Inferior parietal cortex (tissue), 1 donor: Measurements from ENCODE around the gene TM7SF3.
A peak's percentile ranks its signal among the peaks of the same experiment; 100 is the strongest.
"Not testable (repeated sequence)": the region's sequence is repeated elsewhere in the genome, so short reads cannot be mapped to it uniquely, and the experiment has no call there.

Source experiments
- DNase-seq: peaks from one replicate; pipeline ENCODE4 v3.0.0-alpha.2; 2016; ENCODE audit errors: extremely low spot score

The TM7SF3 gene, protein sequence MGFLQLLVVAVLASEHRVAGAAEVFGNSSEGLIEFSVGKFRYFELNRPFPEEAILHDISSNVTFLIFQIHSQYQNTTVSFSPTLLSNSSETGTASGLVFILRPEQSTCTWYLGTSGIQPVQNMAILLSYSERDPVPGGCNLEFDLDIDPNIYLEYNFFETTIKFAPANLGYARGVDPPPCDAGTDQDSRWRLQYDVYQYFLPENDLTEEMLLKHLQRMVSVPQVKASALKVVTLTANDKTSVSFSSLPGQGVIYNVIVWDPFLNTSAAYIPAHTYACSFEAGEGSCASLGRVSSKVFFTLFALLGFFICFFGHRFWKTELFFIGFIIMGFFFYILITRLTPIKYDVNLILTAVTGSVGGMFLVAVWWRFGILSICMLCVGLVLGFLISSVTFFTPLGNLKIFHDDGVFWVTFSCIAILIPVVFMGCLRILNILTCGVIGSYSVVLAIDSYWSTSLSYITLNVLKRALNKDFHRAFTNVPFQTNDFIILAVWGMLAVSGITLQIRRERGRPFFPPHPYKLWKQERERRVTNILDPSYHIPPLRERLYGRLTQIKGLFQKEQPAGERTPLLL

DNA sequence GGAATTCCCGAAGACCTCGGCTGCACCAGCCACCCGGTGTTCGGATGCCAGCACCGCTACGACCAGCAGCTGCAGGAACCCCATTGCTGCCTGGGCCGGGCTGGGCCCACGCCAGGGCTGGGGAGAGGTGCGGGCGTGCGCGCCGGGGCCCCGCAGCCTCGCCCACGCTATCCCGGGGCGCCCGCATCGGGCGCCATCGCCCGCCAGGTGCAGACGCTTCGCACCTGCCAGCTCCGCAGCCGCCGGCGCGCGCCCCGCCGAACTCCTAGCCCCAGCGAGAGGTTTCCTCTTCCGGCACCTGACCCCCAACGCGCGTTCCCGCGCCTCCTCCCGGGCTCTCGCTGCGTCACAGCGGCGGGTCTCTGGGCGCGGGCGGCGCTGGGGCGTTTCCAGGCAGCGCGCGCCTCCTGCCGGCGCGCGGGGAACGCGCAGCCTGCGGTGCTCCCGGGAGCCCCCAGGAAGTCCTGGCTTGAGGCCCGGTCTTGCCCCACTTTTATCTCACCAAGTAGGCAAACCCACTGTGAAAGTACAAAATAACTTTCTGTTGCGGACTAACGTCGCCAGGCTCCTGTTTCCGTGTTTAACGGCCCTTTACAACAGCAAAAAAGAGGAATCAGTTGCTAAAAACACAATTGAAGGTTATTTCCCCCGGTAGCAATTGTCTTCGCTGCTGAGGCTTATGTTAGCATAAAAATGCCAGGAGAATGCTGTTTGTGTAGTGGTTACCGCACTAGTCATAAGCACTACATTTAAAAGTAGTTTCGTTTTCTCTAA lies at the start of gene TM7SF3:
Gene TM7SF3, minus strand, starts transcription at position 300 of the 774 bp plus-strand sequence. Its CDS starts 216 bp downstream, at position 84.
- peak; percentile 90 for DNase-seq

DNA sequence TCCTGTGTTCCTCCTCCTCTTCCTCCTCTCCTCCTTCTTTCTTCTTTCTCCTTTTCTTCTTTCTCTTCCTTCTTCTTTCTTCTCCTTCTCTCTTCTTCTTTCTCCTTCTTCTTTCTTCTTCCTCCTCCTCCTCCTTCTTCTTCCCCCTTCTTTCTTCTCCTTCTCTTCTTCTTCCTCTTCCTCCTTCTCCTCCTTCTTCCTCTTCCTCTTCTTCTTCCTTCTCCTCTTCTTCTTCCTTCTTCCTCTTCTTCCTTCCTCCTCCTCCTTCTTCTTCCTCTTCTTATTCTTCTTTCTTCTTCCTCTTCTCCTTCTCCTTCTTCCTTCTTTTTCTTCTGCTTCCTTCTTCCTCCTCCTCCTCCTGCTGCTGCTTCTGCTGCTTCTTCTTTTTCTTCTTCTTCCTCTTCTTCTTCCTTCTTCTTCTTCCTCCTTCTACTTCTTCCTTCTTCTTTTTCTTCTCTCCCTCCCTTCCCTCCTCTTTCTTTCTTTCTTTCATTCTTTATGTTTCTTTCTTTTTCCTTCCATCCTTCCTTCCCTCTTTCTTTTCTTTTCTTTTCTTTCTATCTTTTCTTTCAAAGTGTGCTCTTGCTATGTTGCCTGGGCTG lies 49.2 kb upstream of the TM7SF3 start:
- no peak for DNase-seq

DNA sequence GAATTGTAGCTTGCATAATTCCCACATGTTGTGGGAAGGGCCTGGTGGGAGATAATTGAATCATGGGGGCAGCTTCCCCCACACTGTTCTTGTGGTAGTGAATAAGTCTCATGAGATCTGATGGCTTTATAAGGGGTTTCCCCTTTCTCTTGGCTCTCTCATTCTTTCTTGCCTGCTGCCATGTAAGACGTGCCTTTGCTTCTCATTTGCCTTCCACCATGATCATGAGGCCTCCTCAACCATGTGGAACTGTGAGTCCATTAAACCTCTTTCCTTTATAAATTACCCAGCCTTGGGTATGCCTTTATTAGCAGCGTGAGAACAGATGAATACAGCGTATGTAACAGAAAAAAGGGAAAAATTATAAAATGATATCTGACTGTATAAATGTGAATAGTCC lies 47.1 kb upstream of the TM7SF3 start:
- DNase-seq, result no peak

DNA sequence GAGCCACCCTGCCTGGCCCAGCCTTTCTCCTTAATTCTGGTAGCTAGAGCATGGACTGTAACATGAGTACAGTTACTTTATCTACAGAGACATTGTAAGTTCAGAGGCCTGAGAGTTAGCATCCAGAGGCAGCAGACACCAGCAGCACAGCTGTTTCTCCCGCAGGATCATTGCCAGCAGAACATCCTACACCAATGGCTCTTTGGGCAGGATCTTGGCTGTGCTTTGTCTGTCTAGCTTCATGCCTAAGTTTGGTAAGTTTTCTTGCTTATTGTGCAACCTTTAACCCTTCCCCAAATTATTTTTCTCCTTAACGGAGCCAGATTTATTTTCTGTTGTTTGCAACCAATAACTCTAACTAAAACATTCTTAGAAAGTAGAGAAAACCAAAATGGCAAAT lies 46.6 kb upstream of the TM7SF3 start:
- no peak for DNase-seq

DNA sequence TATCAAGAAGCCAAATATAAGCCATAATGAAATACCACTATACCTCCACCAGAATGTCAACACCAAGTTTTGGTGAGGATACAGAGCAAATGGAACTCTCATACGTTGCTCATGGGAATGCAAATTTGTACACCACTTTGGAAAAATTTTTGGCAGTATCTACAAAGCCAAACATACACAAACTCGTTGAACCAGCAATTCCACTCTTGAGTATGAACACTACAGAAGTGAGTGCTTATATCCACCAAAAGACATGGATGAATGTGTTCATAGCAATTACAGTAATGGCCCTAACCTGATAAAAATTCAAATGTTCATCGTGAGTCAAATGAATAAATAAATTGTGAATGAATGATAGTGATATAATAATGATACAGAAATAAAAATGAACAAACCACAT lies 43.4 kb upstream of the TM7SF3 start:
- DNase-seq, result no peak

DNA sequence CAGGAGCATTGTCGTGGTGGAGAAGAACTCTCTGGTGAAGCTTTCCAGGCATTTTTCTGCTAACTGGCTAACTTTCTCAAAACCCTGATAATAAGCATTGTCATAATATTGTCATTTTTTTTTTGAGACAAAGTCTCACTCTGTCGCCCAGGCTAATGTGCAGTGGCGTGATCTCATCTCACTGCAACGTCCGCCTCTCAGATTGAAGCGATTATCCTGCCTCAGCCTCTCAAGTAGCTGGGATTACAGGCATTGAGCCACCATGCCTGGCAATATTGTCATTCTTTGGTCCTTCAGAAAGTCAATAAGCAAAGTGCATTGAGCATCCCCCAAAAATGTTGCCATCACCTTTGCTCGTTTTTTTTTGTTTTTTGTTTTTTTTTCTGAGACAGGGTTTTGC lies 41.8 kb upstream of the TM7SF3 start:
- no peak for DNase-seq

DNA sequence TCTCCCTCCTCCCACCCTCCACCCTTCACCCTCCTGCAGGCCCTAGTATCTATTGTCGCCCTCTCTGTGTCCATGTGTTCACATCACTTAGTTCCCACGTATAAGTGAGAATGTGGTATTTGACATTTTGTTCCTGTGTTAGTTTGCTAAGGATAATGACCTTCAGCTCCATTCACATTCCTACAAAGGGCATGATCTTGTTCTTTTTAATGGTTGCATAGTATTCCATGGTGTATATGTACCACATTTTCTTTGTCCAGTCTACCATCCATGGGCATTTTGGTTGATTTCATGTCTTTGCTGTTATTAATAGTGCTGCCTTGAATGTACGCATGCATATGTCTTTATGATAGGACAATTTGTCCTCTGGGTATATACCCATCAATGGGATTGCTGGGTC lies 38.6 kb upstream of the TM7SF3 start:
- no peak for DNase-seq

DNA sequence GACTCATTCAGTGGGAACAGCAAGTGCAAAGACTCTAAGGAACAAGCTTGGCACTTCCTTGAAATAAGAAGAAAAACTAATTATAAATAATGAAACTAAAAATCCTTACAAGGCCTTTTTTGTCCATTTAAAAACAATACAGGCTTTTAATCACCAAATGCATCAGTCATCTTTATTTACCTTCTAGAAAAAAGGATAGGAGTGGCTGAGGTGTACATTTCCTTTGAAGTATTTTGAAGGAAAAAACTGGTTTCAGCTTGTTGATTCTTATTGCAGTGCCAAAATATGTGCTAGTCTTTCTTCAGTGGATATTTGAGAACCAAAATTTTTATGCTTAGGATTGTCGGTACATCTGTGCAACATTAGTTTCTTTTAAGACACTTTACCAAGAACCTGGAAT lies 38.0 kb upstream of the TM7SF3 start:
- no peak for DNase-seq

DNA sequence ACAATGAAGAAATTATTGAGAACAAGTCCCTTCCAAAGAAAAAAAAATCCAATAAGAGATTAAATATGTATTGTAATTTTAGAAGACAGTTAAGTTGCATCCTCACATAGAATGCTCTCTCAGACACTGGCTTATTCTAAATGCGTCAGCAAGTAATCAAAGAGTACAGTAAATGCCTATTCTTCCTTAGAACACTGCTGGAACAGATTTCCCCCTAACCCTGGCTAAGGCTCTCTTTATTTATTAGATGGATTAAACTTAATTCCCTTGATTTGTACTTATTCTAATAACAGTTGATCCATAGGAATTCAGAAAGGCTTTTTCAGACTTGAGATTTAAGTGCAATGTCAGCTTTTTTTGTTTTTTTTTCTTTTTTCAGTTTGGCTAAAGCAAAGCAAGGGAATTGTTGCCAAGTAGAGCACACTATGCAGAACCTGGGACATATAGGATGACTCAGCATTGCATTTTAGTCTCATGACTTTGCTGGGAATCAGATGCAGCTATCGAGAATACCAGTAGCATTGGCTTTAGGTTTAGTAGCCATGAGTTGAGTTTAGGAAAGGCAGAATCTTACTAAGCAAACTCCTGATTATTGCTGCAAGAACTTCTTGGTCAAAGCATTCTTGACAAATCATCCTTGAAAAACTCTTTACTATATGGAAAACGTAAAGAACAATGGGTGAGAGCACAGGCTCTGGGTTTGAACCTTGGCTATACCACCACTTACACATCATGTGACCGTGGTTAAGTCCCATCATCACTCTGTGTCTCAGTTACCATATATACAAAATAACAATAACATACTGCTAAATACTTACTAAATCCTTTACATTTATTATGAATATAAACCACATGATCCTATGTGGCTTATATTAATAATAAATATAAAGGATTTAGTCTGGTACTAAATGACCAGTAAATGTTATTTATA lies 34.9 kb upstream of the TM7SF3 start:
- DNase-seq, result peak; percentile 45

DNA sequence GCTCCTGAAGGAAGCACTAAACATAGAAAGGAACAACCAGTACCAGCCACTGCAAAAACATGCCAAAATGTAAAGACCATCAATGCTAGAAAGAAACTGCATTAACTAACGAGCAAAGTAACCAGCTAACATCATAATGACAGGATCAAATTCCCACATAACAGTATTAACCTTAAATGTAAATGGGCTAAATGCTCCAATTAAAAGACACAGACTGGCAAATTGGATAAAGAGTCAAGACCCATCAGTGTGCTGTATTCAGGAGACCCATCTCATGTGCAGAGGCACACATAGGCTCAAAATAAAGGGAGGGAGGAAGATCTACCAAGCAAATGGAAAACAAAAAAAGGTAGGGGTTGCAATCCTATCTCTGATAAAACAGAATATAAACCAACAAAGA lies 27.8 kb upstream of the TM7SF3 start:
- DNase-seq, result not testable (repeated sequence)

DNA sequence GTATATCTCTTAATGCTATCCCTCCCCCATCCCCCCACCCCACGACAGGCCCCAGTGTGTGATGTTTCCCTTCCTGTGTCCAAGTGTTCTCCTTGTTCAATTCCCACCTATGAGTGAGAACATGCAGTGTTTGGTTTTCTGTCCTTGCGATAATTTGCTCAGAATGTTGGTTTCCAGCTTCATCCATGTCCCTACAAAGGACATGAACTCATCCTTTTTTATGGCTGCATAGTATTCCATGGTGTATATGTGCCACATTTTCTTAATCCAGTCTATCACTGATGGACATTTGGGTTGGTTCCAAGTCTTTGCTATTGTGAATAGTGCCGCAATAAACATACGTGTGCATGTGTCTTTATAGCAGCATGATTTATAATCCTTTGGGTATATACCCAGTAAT lies 26.5 kb upstream of the TM7SF3 start:
- not testable (repeated sequence) for DNase-seq

DNA sequence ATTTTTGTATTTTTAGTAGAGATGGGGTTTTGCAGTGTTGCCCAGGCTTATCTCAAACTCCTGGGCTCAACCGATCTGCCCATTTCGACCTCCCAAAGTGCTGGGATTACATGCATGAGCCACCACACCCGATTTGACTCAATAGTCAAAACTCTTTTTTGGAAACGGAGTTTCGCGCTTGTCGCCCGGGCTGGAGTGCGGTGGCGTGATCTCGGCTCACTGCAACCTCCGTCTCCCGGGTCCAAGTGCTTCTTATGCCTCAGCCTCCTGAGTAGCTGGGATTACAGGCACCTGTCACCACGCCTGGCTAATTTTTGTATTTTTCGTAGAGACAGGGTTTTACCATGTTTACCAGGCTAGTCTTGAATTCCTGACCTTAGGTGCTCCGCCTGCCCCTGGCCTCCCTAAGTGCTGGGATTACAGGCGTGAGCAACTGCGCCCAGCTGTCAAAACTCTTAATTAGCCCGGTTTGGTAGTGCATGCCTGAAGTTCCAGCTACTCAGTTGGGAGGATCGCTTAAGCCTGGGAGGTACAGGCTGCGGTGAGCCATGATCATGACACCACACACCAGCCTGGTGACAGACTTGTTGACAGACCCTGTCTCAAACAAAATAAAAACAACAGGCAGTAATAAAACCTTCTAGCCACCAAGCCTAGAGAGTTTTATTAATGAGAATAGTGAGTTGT lies 20.6 kb upstream of the TM7SF3 start:
- no peak for DNase-seq

DNA sequence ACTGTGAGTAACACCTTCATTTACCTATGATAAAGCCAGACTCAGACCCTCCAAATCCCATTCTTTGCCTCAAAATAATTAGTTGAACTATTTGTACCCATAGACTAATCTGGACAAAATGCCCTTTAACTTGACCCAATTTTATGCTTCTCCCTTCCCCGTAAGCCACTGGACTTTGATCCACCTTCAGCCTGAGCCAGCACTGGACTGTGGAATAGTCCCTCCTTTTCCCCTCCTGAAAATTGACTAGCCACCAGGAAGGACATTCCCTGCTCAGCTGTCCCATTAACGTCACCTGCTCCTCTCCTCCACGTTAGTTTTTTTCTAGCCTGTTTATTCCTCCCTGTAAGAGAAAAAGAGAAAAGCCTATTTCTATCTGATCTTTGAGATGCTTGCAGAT lies 18.5 kb upstream of the TM7SF3 start:
- no peak for DNase-seq

DNA sequence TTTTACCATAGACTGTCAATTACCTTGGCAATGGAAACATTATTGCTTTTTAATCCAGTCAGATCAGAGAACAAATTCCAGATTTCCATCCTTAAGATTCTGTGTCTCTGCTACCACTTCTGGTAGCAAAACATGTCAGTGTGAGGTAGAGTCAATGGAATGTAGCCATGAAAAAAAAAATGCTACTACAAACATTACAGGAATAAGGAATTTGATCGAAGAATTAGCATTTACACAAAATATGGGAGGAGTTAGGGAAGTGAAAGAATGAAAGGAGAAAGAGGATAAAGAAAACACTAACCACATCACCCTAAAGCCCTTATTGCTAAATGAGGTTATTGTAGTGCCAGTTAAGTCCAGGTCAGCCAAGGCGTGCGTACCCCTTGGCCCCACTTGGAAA lies 17.3 kb upstream of the TM7SF3 start:
- no peak for DNase-seq

DNA sequence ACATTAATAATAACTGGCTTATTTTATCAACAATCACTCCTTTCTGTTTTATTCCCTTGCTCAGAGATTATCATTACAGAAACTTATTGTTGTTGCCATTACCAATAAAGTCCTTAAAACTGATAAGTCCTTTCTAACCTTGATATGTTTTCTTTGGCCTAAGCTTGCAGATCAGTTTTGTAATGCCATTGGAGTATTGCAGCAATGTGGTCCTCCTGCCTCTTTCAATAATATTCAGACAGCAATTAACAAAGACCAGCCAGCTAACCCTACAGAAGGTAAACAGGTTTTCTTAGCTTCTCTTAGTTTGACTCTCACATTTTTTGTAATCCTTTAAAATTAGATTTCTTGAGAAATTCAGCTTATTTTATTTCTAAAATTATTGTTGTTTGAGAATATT lies 12.1 kb upstream of the TM7SF3 start:
- no peak for DNase-seq

DNA sequence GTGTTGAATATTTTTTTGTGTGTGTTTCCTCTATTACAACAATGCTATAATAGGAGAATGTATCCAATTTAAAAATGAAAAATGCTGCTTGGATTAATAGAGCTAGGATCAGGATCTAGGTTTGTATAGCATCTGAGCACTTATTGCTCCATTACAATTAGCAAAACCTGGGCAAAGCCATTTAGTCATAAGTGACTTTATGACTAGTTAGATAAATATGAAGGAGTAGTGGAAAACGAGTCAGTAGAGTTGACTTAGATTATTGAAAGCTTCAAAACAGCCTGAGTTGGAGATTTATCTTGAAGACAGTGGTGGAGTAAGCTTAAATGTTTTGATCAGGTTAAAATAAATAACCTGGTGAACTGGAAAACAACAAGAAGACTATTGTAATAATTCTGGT lies 10.9 kb upstream of the TM7SF3 start:
- DNase-seq, result no peak

DNA sequence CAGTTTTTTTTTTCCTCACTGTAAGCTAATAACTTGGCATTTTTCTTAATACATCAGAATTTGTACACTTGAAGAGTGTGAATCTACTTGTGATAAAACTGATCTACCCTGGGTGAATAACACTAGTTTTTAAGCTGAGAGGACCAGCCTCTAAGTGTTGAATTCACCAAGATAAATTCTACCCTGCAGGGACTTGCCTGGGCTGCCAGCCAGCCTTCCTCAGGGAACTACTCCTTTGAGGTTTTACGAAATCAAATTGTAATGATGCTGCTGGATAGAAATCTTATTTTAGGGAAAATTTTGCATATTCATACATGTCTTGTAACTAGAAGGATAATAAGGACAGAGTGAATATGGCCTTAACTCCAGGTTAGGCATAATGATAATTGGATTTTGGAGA lies 10.1 kb upstream of the TM7SF3 start:
- no peak for DNase-seq

DNA sequence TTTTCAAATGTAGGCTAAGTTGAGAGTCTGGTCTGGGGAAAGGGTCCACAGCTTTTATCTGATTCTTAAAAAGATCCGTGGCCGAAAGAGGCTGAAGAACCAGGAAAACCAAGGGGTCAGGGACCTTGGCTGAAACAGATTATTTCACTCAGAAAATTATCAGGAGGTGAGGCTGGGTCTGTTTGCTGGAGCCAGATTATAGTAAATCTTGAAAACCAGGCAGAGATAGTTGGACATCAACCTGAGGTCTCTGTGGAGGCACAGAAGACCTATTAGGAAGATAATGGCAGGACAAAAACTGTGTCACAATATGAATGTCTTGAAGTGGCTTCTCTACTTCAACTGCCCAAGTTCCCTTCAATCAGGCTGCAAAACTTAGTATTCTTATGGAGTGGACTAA lies 6.6 kb upstream of the TM7SF3 start:
- DNase-seq, result no peak

DNA sequence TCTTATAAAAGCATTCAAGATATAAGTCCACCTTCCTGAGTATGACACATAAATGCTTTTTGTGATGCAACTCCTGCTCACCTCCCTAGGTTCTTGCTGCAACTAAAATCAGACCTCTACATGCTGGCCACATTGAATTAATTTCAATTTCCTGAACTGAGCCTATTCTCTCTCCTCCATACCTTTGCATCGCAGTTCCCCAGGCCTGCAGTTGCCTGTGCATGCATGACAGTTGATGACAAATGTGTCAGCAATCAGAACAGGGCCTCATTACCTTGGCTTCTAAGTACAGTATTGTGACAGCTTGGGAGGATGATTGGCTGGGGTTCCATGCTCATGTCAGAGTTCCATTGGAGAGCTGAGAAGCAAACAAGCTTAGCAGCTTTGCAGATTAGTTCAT lies 3.9 kb upstream of the TM7SF3 start:
- no peak for DNase-seq

DNA sequence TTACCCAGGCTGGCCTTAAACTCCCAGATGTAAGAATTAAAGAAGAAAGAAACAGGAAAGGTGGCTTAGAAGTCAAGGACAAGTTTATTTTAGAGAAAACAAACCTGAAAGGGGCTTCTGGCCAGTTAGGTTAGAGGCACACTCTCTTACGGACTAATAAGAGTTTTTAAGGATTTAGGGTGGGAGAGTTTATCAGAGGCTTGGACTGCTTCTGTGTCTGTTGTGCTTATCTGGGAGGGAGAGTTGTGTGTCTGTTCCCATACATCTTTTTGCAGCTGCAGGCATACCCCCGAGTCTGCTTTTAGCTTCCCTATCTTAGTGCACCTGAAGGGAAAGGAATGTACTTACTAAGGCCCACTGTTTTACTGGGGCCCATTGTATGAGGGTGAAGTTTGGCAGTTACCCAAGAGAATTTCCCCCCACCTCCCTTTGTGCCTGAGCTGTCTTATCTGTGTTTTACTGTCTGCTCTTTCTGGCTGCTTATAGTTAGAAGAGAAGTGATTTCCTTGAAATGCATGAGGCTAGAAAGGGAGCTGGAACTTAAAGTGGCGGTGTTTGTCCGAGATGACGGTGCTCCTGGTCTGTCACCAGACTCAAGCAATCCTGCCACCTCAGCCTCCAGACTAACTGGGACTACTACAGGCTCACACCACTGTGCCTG lies 3.1 kb upstream of the TM7SF3 start:
- not testable (repeated sequence) for DNase-seq
